ENCODE measurements around the gene JPH4.

JPH4 gene

DNA sequence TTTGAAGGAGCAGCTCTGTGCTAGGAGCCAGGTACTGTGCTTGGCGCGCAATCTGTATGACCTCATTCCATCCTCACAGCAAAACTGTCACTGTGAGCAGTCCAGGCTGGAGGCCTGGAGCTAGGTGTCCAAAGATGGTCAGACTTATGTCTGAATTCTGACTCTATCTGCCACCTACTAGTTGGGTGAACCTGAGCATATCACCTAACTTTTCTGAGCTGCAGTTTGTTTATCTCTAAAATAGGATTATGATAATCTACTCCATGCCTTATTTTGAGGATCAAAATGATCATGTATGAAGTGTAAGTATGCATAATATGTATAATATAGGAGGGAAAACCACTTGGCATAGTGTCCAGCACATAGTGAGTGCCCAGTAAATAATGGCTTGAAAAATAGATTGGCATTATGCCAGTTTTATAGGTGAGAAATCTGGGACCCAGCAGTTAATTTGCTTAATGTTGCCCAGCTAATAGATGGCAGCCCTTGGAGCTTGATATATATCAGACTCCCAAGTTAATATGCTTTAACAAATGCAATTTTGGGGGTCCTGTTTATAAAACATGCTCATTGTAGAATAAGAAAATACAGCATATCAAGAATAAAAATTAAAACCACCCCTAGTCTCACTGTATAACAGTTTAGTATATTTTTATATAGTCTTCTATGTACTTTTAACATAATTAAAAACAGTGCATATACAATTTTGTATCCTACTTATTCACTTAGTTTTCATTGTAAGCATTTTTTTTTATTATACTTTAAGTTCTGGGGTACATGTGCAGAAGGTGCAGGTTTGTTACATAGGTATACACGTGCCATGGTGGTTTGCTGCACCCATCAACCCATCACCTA is 4.5 kb upstream of the JPH4 start:
- no peaks in the 10 kb centered on the region for H3K79me2 ChIP-seq (ENCODE audit: insufficient read depth, low read length)
- no peak for TF ChIP-seq EZH2 (IDR thresholded peaks at IDR 0.05; ENCODE audit: borderline replicate concordance, low read depth, low read length, severe bottlenecking)
- TF ChIP-seq, protein P1, sequence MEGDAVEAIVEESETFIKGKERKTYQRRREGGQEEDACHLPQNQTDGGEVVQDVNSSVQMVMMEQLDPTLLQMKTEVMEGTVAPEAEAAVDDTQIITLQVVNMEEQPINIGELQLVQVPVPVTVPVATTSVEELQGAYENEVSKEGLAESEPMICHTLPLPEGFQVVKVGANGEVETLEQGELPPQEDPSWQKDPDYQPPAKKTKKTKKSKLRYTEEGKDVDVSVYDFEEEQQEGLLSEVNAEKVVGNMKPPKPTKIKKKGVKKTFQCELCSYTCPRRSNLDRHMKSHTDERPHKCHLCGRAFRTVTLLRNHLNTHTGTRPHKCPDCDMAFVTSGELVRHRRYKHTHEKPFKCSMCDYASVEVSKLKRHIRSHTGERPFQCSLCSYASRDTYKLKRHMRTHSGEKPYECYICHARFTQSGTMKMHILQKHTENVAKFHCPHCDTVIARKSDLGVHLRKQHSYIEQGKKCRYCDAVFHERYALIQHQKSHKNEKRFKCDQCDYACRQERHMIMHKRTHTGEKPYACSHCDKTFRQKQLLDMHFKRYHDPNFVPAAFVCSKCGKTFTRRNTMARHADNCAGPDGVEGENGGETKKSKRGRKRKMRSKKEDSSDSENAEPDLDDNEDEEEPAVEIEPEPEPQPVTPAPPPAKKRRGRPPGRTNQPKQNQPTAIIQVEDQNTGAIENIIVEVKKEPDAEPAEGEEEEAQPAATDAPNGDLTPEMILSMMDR (IDR thresholded peaks at IDR 0.05; ENCODE audit: borderline replicate concordance, extremely low read depth, low read length, poor library complexity, severe bottlenecking): no peak
- ATAC-seq (ENCODE audit: insufficient read depth, low read depth): no peak

DNA sequence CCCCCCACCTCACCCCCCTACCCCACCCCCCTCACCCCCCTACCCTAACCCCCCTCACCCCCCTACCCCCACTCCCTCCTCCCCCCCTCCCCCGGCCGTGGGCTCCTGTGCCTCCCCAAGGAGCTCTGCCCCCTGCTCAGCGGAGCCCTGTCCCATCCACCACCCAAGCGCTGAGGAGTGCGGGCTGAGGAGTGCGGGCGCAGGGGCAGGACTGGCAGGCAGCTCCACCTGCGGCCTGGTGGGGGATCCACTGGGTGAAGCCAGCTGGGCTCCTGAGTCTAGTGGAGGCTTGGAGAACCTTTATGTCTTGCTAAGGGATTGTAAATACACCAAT is 2.3 kb upstream of the JPH4 start:
- TF ChIP-seq EZH2 (IDR thresholded peaks at IDR 0.05; ENCODE audit: borderline replicate concordance, low read depth, low read length, severe bottlenecking): no peak
- TF ChIP-seq, protein P1 (IDR thresholded peaks at IDR 0.05; ENCODE audit: borderline replicate concordance, extremely low read depth, low read length, poor library complexity, severe bottlenecking): no peak
- no peak for DNase-seq
- H2AFZ ChIP-seq (ENCODE audit: low read depth, low read length): no peak overlapping the region

More for the DNA sequence above, 4.5 kb upstream of the JPH4 start:
- Histone ChIP-seq H3K4me2 (ENCODE audit: insufficient read depth, low read length) (no peak overlapping the region), H3K27me3 (ENCODE audit: insufficient read depth, low read length, poor library complexity) (peaks cover 6% of the 10 kb centered on the region), H3K36me3 (ENCODE audit: insufficient read depth, low read length) (no peaks in the 10 kb centered on the region), H3K27ac (ENCODE audit: low read length) (no peak overlapping the region), H3K9me3 (ENCODE audit: insufficient read depth, low read length, severe bottlenecking) (no peaks in the 10 kb centered on the region), H3K9ac (ENCODE audit: low read depth, low read length) (no peak overlapping the region), H2AFZ (ENCODE audit: low read depth, low read length) (no peak overlapping the region), H3K4me1 (ENCODE audit: insufficient read depth, low read length) (no peaks in the 10 kb centered on the region), H3K4me3 (ENCODE audit: low read depth in 1 of 2, low read length in 2 of 2) (no peak overlapping the region), H4K20me1 (ENCODE audit: insufficient read depth, low read length) (no peaks in the 10 kb centered on the region)
- no peak for DNase-seq

DNA sequence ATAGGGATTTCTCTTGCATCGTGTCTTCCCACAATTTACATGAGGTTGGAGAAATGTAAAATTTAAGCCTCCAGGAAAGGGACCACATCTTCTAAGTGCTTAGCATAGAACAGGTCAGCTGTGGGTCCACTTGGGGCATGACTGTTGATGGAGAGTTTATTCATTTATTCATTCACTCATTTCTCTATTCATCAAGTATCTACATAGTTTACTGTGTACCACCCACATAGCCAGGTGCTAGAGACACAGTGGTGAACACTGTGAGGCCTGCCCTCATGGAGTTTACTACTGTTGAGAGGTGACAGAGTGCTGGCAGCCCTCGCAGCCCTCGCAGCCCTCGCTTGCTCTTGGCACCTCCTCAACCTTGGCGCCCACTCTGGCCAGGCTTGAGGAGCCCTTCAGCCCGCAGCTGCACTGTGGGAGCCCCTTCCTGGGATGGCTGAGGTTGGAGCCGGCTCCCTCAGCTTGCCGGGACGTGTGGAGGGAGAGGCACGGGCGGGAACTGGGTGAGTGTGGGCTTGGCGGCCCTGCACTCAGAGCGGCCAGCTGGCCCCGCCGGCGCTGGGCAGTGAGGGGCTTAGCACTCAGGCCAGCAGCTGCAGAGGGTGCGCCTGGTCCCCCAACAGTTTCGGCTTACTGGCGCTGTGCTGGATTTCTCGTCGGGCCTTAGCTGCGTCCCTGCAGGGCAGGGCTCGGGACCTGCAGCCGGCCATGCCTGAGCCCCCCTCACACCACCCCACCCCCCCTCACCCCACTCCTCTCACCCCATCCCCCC is 1.7 kb upstream of the JPH4 start:
- no peak overlapping the region for H3K4me2 ChIP-seq (ENCODE audit: insufficient read depth, low read length)
- peaks cover 6% of the 10 kb centered on the region for H3K27me3 ChIP-seq (ENCODE audit: insufficient read depth, low read length, poor library complexity)
- ATAC-seq (ENCODE audit: insufficient read depth, low read depth): no peak

More for the DNA sequence above, 2.3 kb upstream of the JPH4 start:
- Histone ChIP-seq H3K4me1 (ENCODE audit: insufficient read depth, low read length) (no peaks in the 10 kb centered on the region), H3K27me3 (ENCODE audit: insufficient read depth, low read length, poor library complexity) (peaks cover 6% of the 10 kb centered on the region), H3K9me3 (ENCODE audit: insufficient read depth, low read length, severe bottlenecking) (no peaks in the 10 kb centered on the region), H3K4me3 (ENCODE audit: low read depth in 1 of 2, low read length in 2 of 2) (no peak overlapping the region), H3K9ac (ENCODE audit: low read depth, low read length) (no peak overlapping the region), H3K79me2 (ENCODE audit: insufficient read depth, low read length) (no peaks in the 10 kb centered on the region), H4K20me1 (ENCODE audit: insufficient read depth, low read length) (no peaks in the 10 kb centered on the region), H3K27ac (ENCODE audit: low read length) (no peak overlapping the region), H3K4me2 (ENCODE audit: insufficient read depth, low read length) (no peak overlapping the region), H3K36me3 (ENCODE audit: insufficient read depth, low read length) (no peaks in the 10 kb centered on the region)
- ATAC-seq (ENCODE audit: insufficient read depth, low read depth): peak; percentile 31; the same call in 1 of the 3 replicates

More for the DNA sequence above, 1.7 kb upstream of the JPH4 start:
- H4K20me1 ChIP-seq (ENCODE audit: insufficient read depth, low read length): no peaks in the 10 kb centered on the region
- no peaks in the 10 kb centered on the region for H3K79me2 ChIP-seq (ENCODE audit: insufficient read depth, low read length)
- H3K4me3 ChIP-seq (ENCODE audit: low read depth in 1 of 2, low read length in 2 of 2): no peak overlapping the region
- H3K27ac ChIP-seq (ENCODE audit: low read length): no peak overlapping the region
- H3K9ac ChIP-seq (ENCODE audit: low read depth, low read length): no peak overlapping the region
- DNase-seq: no peak
- no peaks in the 10 kb centered on the region for H3K9me3 ChIP-seq (ENCODE audit: insufficient read depth, low read length, severe bottlenecking)
- TF ChIP-seq, protein P1 (IDR thresholded peaks at IDR 0.05; ENCODE audit: borderline replicate concordance, extremely low read depth, low read length, poor library complexity, severe bottlenecking): no peak
- TF ChIP-seq EZH2 (IDR thresholded peaks at IDR 0.05; ENCODE audit: borderline replicate concordance, low read depth, low read length, severe bottlenecking): no peak
- no peaks in the 10 kb centered on the region for H3K36me3 ChIP-seq (ENCODE audit: insufficient read depth, low read length)
- H3K4me1 ChIP-seq (ENCODE audit: insufficient read depth, low read length): no peaks in the 10 kb centered on the region
- H2AFZ ChIP-seq (ENCODE audit: low read depth, low read length): no peak overlapping the region
